ENCODE data around the gene LY6G6D. TPM values are rescaled to one million over a fixed set of nuclear protein-coding genes. Genes with fewer than 3 reads are reported as not detected.

The LY6G6D gene
- polyA plus RNA-seq, 2 donors, result 0.67 to 1.3 TPM

DNA sequence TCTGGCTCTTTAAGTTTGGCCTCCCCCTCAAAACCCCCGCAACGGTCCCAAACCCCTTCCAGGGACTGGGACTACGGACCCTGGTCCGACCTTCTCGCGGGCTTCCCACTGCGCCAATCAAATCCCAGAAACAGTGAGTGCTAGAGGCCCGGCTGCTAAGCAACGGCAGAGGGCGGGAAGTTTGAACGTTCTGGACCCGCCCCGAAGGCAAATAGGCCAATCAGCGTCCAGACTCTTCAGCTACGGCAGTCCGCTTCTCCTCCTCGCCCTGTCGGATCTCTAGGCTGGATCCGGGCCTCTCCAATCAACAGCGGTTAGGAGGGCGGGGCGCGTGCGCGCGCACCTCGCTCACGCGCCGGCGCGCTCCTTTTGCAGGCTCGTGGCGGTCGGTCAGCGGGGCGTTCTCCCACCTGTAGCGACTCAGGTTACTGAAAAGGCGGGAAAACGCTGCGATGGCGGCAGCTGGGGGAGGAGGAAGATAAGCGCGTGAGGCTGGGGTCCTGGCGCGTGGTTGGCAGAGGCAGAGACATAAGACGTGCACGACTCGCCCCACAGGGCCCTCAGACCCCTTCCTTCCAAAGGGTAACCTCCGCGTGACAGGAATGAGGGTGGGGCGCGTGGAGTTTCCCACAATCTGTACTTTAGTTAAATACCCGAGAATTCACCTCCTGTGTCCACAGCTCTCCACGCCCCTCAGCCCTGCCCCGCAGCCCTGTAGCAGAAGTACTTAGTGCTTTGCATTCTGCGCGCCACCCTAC is 24.7 kb downstream of the LY6G6D start, which contains the start of gene MSH5:
TSS of gene MSH5 (plus strand) at position 367 of the 758 bp plus-strand sequence. CDS start 462 bp downstream, outside the sequence.
- Histone ChIP-seq H3K36me3 (ENCODE audit: control insufficient read depth in 2 of 2, insufficient read depth in 2 of 2, low read length in 1 of 2) (no peaks in the 10 kb centered on the region), H3K4me1 (ENCODE audit: control insufficient read depth in 2 of 2, insufficient read depth in 2 of 2, low read length in 1 of 2) (peaks cover 3 to 10% of the 10 kb centered on the region in 2 donors), H3K4me3 (ENCODE audit: low read depth in 1 of 2, low read length in 2 of 2) (peak within 1 kb of the TSS; percentile 74 to 83), H3K9me3 (ENCODE audit: control insufficient read depth in 2 of 2, insufficient read depth in 1 of 2, low read depth in 1 of 2, low read length in 1 of 2) (no peaks in the 10 kb centered on the region), H3K27ac (ENCODE audit: low read depth in 2 of 2, low read length in 1 of 2) (peak within 1 kb of the TSS; percentile 96 to 98), H3K27me3 (ENCODE audit: control insufficient read depth in 1 of 2, insufficient read depth in 2 of 2, low read length in 2 of 2) (no peaks in the 10 kb centered on the region)
- 1% methylated on average over 58 of the region's 58 CpGs for WGBS, 2 donors

DNA sequence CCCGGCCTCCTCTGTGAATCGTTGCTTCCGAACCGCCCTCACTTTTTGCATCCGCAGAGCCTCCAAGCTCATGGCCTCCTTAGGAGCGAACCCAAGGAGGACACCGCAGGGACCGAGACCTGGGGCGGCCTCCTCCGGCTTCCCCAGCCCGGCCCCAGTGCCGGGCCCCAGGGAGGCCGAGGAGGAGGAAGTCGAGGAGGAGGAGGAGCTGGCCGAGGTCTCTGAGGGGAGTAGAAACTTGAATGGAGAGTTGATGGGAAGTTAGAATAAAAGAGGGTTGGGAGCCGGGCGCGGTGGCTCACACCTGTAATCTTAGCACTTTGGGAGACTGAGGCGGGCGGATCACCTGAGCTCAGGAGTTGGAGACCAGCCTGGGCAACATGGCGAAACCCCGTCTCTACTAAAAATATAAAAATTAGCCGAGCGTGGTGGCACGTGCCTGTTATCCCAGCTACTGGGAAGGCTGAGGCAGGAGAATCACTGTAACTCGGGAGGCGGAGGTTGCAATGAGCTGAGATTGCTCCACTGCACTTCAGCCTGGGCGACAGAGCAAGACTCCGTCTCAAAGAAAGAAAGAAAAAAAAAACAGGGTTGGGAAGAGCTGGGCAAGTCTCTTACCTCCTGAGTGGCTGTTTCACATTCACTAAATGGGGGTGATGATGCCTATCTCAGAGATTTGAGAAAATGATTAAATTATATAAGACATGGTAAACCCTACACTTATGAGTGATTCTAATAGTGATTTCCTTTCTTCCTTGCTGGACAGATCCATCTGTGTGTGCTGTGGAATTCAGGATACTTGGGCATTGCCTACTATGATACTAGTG is 25.5 kb downstream of the LY6G6D start:
- no peaks in the 10 kb centered on the region for H3K36me3 ChIP-seq (ENCODE audit: control insufficient read depth in 2 of 2, insufficient read depth in 2 of 2, low read length in 1 of 2)
- peak overlapping the region; percentile 78 to 98 for H3K27ac ChIP-seq (ENCODE audit: low read depth in 2 of 2, low read length in 1 of 2)
- H3K27me3 ChIP-seq (ENCODE audit: control insufficient read depth in 1 of 2, insufficient read depth in 2 of 2, low read length in 2 of 2), result no peaks in the 10 kb centered on the region
- no peaks in the 10 kb centered on the region for H3K9me3 ChIP-seq (ENCODE audit: control insufficient read depth in 2 of 2, insufficient read depth in 1 of 2, low read depth in 1 of 2, low read length in 1 of 2)
- WGBS, 2 donors, result 14 to 16% methylated on average over 29 of the region's 29 CpGs
- peaks cover 3 to 10% of the 10 kb centered on the region in 2 donors for H3K4me1 ChIP-seq (ENCODE audit: control insufficient read depth in 2 of 2, insufficient read depth in 2 of 2, low read length in 1 of 2)
- H3K4me3 ChIP-seq (ENCODE audit: low read depth in 1 of 2, low read length in 2 of 2), result peak overlapping the region; percentile 74 to 83

DNA sequence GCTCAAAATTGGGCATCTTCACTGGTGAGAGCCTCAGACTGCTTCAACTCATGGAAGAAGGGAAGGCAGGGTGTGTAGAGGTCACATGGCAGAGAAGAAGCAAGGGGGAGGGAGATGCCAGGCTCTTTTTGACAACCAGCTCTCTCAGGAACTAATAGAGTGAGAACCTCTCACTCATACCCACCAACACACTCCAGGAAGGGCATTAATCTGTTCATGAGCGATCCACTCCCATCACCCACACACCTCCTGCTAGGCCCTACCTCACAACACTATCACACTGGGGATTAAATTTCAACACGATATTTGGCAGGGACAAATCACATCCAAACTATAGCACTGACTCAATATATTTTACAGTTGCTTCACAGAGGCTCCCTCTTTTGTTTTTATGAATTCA is 26.7 kb downstream of the LY6G6D start:
- no peak overlapping the region for H3K4me3 ChIP-seq (ENCODE audit: low read depth in 1 of 2, low read length in 2 of 2)
- no peaks in the 10 kb centered on the region for H3K9me3 ChIP-seq (ENCODE audit: control insufficient read depth in 2 of 2, insufficient read depth in 1 of 2, low read depth in 1 of 2, low read length in 1 of 2)
- 72 to 76% methylated on average over 2 of the region's 2 CpGs for WGBS, 2 donors
- no peaks in the 10 kb centered on the region for H3K27me3 ChIP-seq (ENCODE audit: control insufficient read depth in 1 of 2, insufficient read depth in 2 of 2, low read length in 2 of 2)
- H3K36me3 ChIP-seq (ENCODE audit: control insufficient read depth in 2 of 2, insufficient read depth in 2 of 2, low read length in 1 of 2), result no peaks in the 10 kb centered on the region
- peaks cover 1 to 7% of the 10 kb centered on the region in 2 donors for H3K4me1 ChIP-seq (ENCODE audit: control insufficient read depth in 2 of 2, insufficient read depth in 2 of 2, low read length in 1 of 2)
- peak overlapping the region in 1 of 2 donors; percentile 3 for H3K27ac ChIP-seq (ENCODE audit: low read depth in 2 of 2, low read length in 1 of 2)

DNA sequence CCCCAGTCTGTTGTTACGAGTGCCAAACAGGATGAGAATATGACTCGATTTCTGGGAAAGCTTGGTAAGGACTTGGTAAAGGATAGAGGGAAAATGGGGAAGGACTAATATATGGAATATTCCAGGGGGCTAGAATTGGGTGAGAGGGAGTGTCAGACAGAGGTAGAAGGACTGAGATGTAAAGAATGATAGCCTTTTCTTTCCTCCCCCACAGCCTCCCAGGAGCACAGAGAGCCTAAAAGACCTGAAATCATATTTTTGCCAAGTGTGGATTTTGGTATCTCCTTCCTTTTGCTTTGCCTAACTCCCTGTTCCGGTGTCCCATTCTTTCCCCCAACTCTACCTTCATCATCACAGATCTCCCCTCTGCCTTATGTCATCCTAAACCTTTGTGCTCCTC is 27.7 kb downstream of the LY6G6D start:
- peaks cover 0 to 7% of the 10 kb centered on the region in 2 donors for H3K4me1 ChIP-seq (ENCODE audit: control insufficient read depth in 2 of 2, insufficient read depth in 2 of 2, low read length in 1 of 2)
- WGBS, 2 donors, result 80 to 84% methylated on average over 3 of the region's 3 CpGs
- no peak overlapping the region for H3K27ac ChIP-seq (ENCODE audit: low read depth in 2 of 2, low read length in 1 of 2)
- H3K36me3 ChIP-seq (ENCODE audit: control insufficient read depth in 2 of 2, insufficient read depth in 2 of 2, low read length in 1 of 2), result peaks cover 0 to 3% of the 10 kb centered on the region in 2 donors
- no peaks in the 10 kb centered on the region for H3K9me3 ChIP-seq (ENCODE audit: control insufficient read depth in 2 of 2, insufficient read depth in 1 of 2, low read depth in 1 of 2, low read length in 1 of 2)
- no peak overlapping the region for H3K4me3 ChIP-seq (ENCODE audit: low read depth in 1 of 2, low read length in 2 of 2)
- H3K27me3 ChIP-seq (ENCODE audit: control insufficient read depth in 1 of 2, insufficient read depth in 2 of 2, low read length in 2 of 2), result no peaks in the 10 kb centered on the region

DNA sequence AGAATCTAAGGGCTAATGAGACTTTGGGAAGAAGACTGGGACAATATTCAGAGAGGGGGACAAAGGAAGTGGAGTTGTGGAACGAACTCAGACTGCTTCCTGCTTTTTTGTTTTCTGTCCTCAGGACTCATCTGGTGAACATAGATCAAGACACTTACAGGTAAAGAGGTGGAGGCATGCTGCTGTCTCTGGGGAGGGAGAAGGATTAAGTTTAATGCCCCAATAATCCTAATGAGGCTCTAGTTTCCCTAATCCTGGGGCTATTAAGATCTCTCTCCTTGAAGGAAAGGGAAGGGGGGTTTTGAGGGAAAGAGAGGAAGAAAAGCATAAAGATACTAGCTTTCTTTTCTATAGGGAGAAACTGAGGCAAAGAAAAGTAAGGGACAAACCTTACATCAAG is 29.3 kb downstream of the LY6G6D start:
- no peaks in the 10 kb centered on the region for H3K9me3 ChIP-seq (ENCODE audit: control insufficient read depth in 2 of 2, insufficient read depth in 1 of 2, low read depth in 1 of 2, low read length in 1 of 2)
- H3K27me3 ChIP-seq (ENCODE audit: control insufficient read depth in 1 of 2, insufficient read depth in 2 of 2, low read length in 2 of 2), result no peaks in the 10 kb centered on the region
- no peak overlapping the region for H3K4me3 ChIP-seq (ENCODE audit: low read depth in 1 of 2, low read length in 2 of 2)
- H3K27ac ChIP-seq (ENCODE audit: low read depth in 2 of 2, low read length in 1 of 2), result no peak overlapping the region
- peaks cover 0 to 2% of the 10 kb centered on the region in 2 donors for H3K4me1 ChIP-seq (ENCODE audit: control insufficient read depth in 2 of 2, insufficient read depth in 2 of 2, low read length in 1 of 2)
- peaks cover 0 to 3% of the 10 kb centered on the region in 2 donors for H3K36me3 ChIP-seq (ENCODE audit: control insufficient read depth in 2 of 2, insufficient read depth in 2 of 2, low read length in 1 of 2)
- WGBS, 2 donors, result 63 to 65% methylated on average over 1 of the region's 1 CpG

DNA sequence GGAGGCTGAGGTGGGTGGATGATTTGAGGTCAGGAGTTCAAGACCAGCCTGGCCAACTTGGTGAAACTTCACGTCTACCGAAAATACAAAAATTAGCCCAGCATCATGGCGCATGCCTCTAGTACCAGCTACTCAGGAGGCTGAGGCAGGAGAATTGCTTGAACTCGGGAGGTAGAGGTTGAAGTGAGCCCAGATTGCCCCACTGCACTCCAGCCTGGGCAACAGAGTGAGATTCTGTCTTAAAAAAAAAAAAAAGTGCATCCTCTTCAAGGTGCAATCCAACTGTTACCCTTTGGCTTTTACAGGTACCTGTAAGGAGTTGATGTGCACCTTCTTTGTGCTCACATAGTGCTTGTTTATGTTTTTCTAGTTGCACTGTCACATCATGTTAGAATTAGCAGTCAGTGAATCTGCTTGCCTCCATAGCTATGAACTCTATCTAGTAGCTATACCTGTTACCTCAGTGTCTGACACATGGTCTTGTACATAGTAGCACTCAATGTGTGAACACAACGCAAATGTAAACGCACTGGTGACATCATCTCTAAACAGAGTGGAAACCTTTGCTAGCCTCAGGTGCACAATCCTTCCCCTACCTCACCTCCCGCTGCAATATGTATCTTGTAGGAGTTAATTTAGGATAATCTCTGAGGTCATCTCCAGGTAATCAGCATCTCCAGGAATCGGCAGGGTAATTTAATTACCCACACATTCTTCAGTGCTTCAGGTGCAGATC is 34.3 kb downstream of the LY6G6D start:
- Histone ChIP-seq H3K36me3 (ENCODE audit: control insufficient read depth in 2 of 2, insufficient read depth in 2 of 2, low read length in 1 of 2) (peaks cover 0 to 3% of the 10 kb centered on the region in 2 donors), H3K27ac (ENCODE audit: low read depth in 2 of 2, low read length in 1 of 2) (no peak overlapping the region), H3K27me3 (ENCODE audit: control insufficient read depth in 1 of 2, insufficient read depth in 2 of 2, low read length in 2 of 2) (no peaks in the 10 kb centered on the region), H3K4me3 (ENCODE audit: low read depth in 1 of 2, low read length in 2 of 2) (no peak overlapping the region), H3K4me1 (ENCODE audit: control insufficient read depth in 2 of 2, insufficient read depth in 2 of 2, low read length in 1 of 2) (peaks cover 0 to 2% of the 10 kb centered on the region in 2 donors), H3K9me3 (ENCODE audit: control insufficient read depth in 2 of 2, insufficient read depth in 1 of 2, low read depth in 1 of 2, low read length in 1 of 2) (no peaks in the 10 kb centered on the region)
- whole genome bisulfite sequencing, 2 donors, result 87 to 90% methylated on average over 8 of the region's 8 CpGs

DNA sequence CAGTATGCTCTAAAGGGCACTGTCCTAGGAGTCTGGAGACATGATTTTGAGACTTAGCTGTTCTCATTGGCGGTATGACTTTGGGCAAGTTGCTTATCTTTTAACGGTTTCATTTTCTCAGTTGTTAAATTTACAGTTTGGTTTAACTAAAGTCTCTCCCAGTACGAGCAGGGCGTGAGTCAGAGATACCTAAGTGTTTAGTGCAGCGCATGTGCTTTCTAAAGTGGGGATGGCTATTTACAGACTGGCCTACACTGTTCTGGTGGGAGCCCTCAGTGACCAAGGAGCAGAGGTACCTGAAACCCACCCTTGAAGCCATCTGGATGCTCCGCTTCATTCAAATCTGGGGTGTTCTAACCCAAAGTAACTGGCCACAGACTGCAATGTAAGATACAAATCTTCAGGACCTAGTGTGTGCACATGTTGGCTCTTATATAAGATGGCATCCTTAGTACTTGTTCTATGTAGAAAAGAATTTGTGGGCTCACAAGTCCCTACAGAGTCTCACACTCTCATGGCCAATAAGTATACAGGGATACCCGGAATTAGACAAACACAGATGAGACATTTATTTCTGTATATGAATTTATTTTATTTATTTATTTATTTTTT is 35.4 kb downstream of the LY6G6D start:
- WGBS, 2 donors, result 85 to 91% methylated on average over 7 of the region's 7 CpGs
- no peak overlapping the region for H3K27ac ChIP-seq (ENCODE audit: low read depth in 2 of 2, low read length in 1 of 2)

DNA sequence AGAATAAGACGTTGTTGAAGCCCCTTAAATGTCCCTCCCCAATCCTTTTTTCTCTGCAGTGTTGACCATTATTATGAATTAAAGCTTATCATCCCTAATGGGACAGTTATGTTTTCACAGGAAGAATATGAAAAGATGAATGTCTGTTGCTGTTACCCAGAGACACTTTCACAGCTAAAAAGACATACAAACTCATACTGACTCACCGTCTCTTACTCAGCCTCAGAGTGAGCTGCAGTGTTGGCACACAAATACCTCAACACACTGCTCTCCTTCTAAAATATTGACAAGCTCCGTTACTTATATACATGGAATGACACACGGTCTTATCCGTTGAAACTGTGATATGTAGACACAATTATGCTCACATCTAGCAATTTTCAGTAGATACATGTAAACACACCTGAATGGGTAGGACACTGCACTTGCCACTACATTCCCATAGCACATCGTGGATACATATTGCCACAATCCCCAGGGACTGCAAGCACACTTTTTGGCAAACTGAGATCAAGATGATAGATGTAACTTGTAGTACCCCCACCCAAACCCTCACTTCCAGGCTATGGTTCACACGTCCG is 37.7 kb downstream of the LY6G6D start:
- 69 to 70% methylated on average over 8 of the region's 8 CpGs for WGBS, 2 donors
- no peaks in the 10 kb centered on the region for H3K27me3 ChIP-seq (ENCODE audit: control insufficient read depth in 1 of 2, insufficient read depth in 2 of 2, low read length in 2 of 2)

More for the DNA sequence above, 35.4 kb downstream of the LY6G6D start:
- Histone ChIP-seq H3K4me3 (ENCODE audit: low read depth in 1 of 2, low read length in 2 of 2) (no peak overlapping the region), H3K4me1 (ENCODE audit: control insufficient read depth in 2 of 2, insufficient read depth in 2 of 2, low read length in 1 of 2) (peaks cover 0 to 2% of the 10 kb centered on the region in 2 donors), H3K36me3 (ENCODE audit: control insufficient read depth in 2 of 2, insufficient read depth in 2 of 2, low read length in 1 of 2) (peaks cover 0 to 3% of the 10 kb centered on the region in 2 donors), H3K27me3 (ENCODE audit: control insufficient read depth in 1 of 2, insufficient read depth in 2 of 2, low read length in 2 of 2) (no peaks in the 10 kb centered on the region), H3K9me3 (ENCODE audit: control insufficient read depth in 2 of 2, insufficient read depth in 1 of 2, low read depth in 1 of 2, low read length in 1 of 2) (no peaks in the 10 kb centered on the region)

More for the DNA sequence above, 37.7 kb downstream of the LY6G6D start:
- Histone ChIP-seq H3K36me3 (ENCODE audit: control insufficient read depth in 2 of 2, insufficient read depth in 2 of 2, low read length in 1 of 2) (no peaks in the 10 kb centered on the region), H3K9me3 (ENCODE audit: control insufficient read depth in 2 of 2, insufficient read depth in 1 of 2, low read depth in 1 of 2, low read length in 1 of 2) (no peaks in the 10 kb centered on the region), H3K4me1 (ENCODE audit: control insufficient read depth in 2 of 2, insufficient read depth in 2 of 2, low read length in 1 of 2) (no peaks in the 10 kb centered on the region), H3K4me3 (ENCODE audit: low read depth in 1 of 2, low read length in 2 of 2) (no peak overlapping the region), H3K27ac (ENCODE audit: low read depth in 2 of 2, low read length in 1 of 2) (no peak overlapping the region)

Data from esophagus (tissue), 2 donors.